Limb (tissue), 2 donors: ENCODE measurements around the gene MFRP.

Experiments
- DNase-seq, 2 donors: peaks; one replicate each; pipeline ENCODE4 v3.0.0-alpha.2; 2016; ENCODE audit errors: extremely low spot score in 2 of 2

The MFRP gene

GRCh38 chr11:119359365-119360214 is 13.1 kb upstream of the MFRP start:
- no peak for DNase-seq

GRCh38 chr11:119357074-119357473 is 10.6 kb upstream of the MFRP start:
- DNase-seq = no peak

GRCh38 chr11:119356349-119357031 is 10.0 kb upstream of the MFRP start:
- DNase-seq = peak; percentile 81 to 92

- no peak for DNase-seq
Observed at GRCh38 chr11:119355091-119355843, 8.8 kb upstream of the MFRP start.

GRCh38 chr11:119352857-119353260 is 6.4 kb upstream of the MFRP start:
- DNase-seq = peak in 1 of 2 donors; percentile 60

GRCh38 chr11:119351232-119351631 is 4.7 kb upstream of the MFRP start:
- no peak for DNase-seq

GRCh38 chr11:119350302-119350701 is 3.8 kb upstream of the MFRP start:
- no peak for DNase-seq

GRCh38 chr11:119347940-119348605 is 1.6 kb upstream of the MFRP start:
- DNase-seq = peak in 1 of 2 donors; percentile 34

- no peak for DNase-seq
Observed at GRCh38 chr11:119347242-119347641, 737 bp upstream of the MFRP start.

GRCh38 chr11:119345685-119346084 is 820 bp downstream of the MFRP start:
- no peak for DNase-seq

- DNase-seq = peak in 1 of 2 donors; percentile 28
Observed at GRCh38 chr11:119344291-119345010, 2.1 kb downstream of the MFRP start.

GRCh38 chr11:119343726-119344125 is 2.8 kb downstream of the MFRP start:
- DNase-seq = no peak

GRCh38 chr11:119342362-119343130 is 4.0 kb downstream of the MFRP start:
- DNase-seq = peak in 1 of 2 donors; percentile 45

GRCh38 chr11:119342023-119342300 is 4.5 kb downstream of the MFRP start:
- peak in 1 of 2 donors; percentile 30 for DNase-seq

- DNase-seq = peak in 1 of 2 donors; percentile 40
Observed at GRCh38 chr11:119341222-119342022, 5.1 kb downstream of the MFRP start.

GRCh38 chr11:119340335-119341221 is 5.9 kb downstream of the MFRP start, which contains the start of gene C1QTNF5:
Gene C1QTNF5, minus strand, starts transcription at chr11:119340883. Its CDS starts 486 bp downstream, at chr11:119340397.
- peak; percentile 86 to 89 for DNase-seq

GRCh38 chr11:119339589-119340334 is 6.7 kb downstream of the MFRP start:
- peak; percentile 77 to 87 for DNase-seq
